ENCODE measurements around the gene SOX10.
A peak's percentile ranks its signal among the peaks of the same experiment; 100 is the strongest.

SOX10 gene

DNA sequence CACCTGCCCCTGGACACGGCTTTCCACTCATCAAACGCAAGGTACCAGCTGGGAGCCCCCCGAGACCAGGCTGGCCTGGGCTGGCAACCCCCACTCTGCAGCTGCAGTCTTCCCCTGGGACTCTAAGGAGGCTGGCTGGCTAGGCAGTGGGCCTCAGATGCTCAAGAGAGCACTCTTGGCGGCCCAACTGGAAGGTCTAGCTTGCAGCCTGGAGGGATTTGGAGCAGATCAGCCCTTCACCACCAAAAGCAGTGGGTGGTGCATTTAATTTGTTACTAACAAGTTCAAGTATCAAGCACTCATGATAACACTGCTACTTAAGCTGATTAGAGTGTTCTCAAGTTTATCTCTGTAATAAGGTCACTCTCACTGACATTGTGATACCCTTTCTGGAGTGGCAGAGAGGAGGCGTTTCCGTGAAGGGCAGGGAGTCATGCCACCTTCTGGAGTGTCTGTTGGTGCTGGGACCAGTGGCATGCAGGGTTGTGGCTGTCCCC, 52.4 kb downstream of the SOX10 start:
- peak; percentile 42 for FAIRE-seq
- no peak for DNase-seq (ENCODE audit: low spot score)

DNA sequence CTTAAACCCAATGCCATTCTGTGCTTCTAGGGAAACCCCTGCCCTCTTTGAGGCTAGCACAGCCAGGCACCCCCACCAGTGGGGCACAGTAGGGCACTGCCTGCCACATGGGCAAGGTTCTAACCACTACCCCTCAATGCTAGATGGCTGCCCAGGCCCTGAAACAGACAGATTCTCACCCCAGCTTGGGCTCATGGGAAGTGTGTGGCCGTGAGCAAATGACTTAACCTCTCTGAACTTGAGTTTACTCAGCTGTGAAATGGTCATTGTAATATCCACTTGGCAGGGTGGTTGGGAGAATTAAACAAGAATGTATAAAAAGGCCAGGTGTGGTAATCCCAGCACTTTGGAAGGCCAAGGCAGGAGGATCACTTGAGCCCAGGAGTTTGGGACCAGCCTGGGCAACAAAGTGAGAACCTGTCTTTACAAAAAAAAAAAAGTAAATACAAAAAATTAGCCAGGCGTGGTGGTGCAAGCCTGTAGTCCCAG, 53.4 kb downstream of the SOX10 start:
- FAIRE-seq (peak; percentile 59), DNase-seq (ENCODE audit: low spot score) (no peak)

DNA sequence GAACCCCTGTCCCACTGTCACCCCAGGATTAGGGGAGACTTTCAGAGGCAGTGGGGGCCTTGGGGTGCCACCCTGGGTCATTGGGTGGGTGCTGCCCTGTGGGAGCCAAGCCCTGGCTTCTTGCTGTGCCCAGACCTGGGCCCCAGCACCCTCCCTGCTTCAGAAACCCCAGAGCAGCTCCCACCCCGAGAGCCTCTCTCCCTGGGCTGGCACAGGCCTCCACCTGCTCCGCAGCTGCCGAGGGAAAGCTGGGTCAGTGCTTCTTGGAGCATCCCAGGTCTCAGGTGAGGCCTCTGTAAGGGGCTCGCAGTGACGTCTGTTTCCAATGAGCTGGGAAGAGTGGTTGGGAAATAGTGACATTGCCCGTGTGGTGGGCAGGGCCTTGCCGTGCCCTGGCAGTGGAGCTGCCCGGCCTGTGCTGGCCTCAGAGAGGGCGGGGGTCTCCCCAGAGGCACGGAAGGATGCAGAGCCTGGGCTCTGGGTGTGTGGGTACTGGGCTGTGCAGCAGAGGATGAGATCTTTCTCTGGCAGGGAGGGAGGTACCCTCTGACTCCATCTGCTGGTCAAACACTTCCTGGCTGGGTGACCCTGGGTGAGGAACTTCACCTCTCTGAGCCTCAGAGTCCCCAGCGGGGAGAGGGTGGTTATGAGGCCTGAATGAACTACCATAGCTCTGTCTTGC, 53.9 kb downstream of the SOX10 start:
- FAIRE-seq = no peak
- peak; percentile 30 for DNase-seq (ENCODE audit: low spot score)

DNA sequence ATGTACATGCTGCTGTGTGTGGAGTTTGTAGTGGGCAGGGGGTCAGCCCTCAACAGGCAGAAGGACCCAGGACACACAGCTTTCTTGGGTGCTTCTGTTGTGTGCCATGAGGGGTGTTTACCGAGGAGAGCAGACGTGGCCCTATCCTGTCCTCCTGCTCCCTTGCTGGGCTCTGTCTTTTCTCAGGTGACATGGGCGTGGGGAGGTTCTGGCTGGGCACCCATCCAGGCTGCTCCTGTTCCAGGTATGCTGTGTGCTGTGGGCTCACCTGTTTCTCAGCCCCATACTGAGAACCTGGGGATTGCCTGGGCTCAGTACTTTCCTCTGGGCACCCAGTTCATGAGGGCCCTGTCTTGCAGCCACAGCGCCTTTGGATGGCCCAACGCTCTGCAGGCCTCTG, 55.0 kb downstream of the SOX10 start:
- no peak for FAIRE-seq
- no peak for DNase-seq (ENCODE audit: low spot score)

DNA sequence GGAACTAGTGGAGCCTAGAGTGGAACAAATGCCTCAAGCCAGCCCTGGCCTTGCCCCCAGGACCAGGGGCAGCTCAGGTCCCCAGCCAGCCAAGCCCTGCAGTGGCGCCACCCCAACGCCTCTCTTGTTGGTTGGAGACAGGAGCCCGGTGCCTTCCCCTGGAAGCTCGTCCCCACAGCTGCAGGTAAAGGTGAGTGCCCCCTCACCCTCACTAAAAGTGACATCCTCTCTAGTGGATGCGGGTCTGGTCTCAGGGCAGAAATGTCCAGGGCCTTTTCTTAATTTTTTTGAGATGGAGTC, 56.8 kb downstream of the SOX10 start:
- DNase-seq (ENCODE audit: low spot score) = no peak
- no peak for FAIRE-seq

DNA sequence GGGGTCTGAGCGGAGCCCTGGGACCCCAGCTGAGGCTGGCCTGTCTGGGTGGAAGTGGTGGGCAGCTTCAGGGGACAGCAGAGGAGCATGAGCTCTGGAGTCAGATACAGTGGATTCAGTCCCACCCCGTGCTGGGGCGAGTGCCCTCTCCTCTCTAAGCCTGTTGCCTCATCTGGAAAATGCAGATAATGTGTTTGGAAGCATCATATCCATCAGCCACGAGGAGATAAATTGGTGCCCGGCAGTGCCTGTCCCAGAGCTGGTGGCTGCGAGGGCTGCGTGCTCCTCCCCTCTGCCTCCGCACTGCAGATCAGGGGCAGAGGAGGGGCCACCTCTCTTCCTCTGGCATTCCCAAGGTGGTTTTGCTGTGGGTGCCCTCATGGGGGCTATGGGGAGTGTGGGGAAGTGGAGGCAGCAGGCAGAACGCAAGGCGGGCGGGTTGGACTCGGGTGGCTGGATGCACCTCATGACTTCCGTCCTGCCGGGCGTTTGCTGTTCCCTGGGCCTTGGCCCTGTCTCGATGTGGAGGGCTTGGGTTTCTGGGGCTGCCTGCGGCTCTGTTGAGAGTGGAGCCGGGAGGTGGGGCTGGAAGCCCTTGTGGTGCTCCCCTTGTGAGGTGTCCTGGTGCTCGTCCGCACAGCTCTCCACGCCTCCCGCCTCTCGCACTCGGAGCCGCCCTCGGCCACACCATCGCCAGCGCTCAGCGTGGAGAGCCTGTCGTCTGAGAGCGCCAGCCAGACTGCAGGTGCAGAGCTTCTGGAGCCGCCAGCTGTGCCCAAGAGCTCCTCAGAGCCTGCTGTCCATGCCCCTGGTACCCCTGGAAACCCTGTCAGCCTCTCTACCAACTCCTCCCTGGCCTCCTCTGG, 57.4 kb downstream of the SOX10 start:
- DNase-seq (ENCODE audit: low spot score) (no peak), FAIRE-seq (no peak)

DNA sequence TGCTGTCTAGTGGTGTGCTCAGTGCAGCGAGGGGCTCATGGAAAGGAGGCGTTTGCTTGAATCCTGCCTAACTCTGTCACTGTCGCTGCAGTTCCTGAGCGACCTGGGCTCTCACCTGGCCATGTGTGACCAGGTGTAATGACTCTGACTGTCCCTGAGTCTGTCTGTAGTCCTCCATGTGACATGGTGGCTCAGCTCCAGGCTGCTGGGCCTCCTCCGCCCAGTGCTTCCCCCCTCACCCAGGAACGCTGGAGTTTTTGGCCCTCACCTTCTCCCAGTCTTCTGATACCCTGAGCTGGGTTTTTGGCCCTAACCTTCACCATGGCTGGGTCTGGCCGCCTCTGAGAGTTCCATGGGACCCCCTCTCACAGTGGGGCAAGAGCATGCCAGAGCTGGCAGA, 58.0 kb downstream of the SOX10 start:
- FAIRE-seq (no peak), DNase-seq (ENCODE audit: low spot score) (no peak)

DNA sequence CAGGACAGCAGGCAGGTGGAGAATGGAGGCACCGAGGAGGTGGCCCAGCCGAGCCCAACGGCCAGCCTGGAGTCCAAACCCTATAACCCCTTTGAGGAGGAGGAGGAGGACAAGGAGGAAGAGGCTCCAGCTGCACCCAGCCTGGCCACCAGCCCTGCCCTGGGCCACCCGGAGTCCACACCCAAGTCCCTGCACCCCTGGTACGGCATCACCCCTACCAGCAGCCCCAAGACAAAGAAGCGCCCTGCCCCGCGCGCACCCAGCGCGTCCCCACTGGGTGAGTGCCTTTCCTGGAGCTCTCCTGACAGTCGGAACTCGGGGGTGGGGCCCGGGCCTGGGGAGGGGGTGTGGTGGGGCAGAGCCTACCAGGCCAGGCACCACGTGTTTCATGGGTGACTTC, 58.6 kb downstream of the SOX10 start:
- FAIRE-seq = no peak
- DNase-seq (ENCODE audit: low spot score) = no peak

DNA sequence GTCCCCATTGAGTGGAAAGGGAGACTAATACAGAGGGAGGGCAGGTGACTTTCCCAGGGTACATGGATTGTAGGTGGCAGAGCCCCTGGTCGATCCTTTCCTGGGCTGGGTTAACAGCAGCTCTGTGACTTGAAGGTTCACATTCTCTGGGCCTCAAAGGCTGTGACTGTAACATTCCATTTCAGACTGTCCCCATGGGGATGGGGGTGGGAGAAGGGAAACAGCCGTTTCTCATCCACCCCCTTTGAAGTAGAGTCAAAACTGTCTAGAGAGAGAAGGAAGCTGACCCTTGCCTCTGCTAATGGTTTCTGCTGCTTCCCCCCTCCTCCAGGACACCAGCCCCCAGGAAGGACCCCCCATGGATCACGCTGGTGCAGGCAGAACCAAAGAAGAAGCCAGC, 59.0 kb downstream of the SOX10 start:
- no peak for FAIRE-seq
- DNase-seq (ENCODE audit: low spot score) = no peak

DNA sequence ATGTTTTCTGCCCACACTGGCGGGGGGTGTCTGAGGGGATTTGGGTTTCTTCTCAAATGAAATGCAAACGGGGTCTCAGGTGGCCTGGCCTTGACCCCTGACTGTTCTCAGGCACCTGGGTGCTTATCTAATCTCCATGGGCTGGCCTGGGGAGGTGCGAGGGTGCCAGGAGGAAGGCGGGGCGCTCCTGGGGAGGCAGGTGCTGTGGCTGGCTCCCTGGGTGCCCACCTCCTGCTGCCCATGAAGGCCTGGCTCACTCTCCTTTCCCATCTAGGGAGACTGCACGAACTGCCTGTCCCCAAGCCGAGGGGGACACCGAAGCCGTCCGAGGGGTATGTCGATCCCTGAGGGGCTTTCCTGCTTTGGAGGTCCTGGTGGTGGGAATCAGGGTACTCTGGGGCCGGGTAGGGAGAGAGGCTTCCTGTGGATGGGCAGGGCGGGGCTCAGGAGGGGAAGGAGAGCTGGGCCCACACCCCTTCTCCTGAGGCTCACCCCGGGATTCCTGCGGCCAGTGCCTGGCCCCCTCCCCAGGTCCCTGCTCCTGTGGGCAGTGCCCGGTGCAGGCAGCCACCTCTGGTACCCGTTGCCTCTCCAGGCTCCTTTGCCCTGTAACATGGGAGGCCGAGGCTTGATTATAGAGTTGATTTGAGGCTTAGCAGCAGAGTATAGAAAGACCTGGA, 59.8 kb downstream of the SOX10 start:
- FAIRE-seq = no peak

DNA sequence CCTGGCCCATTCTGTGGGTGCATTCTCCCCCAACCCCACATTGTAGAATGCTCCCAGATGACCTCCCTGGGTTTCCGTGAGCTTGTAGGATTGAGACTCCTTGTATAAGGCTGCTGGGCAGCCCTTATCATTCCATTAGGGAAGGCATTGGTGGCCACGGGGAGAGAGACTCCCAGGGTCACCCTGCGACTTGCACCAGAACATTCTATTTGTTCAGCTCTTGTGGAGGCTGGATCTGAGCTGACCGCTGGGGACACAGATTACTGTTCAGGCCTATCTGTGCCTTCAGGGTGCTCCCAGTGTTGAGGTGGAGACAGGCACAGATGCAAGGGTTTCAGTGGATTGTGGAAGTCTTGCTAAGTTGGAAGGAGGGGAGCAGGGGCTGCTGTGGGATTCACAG, 60.4 kb downstream of the SOX10 start:
- no peak for DNase-seq (ENCODE audit: low spot score)
- no peak for FAIRE-seq

More for the DNA sequence above, 59.8 kb downstream of the SOX10 start:
- no peak for DNase-seq (ENCODE audit: low spot score)

Data from urothelium cell line (cell line).